Hepatocyte (in vitro differentiated cells): ENCODE measurements around the gene NFKBIZ. TPM values are rescaled to one million over a fixed set of nuclear protein-coding genes. Genes with fewer than 3 reads are reported as not detected.
A peak's percentile ranks its signal among the peaks of the same experiment; 100 is the strongest.

Source experiments
- DNase-seq: peaks from one replicate; pipeline ENCODE4 v3.0.0-alpha.2; 2016; ENCODE audit warnings: low spot score
- H2AFZ ChIP-seq: fragments of 200-600 bp; sonication (generic); 2 replicates; pipeline ENCODE4 v1.6.0; 2016; ENCODE audit warnings: antibody characterized with exemption, mild to moderate bottlenecking
- H3K27ac ChIP-seq: fragments of 200-600 bp; sonication (generic); 2 replicates; pipeline ENCODE4 v1.5.1; 2016; ENCODE audit warnings: mild to moderate bottlenecking
- H3K27me3 ChIP-seq: fragments of 200-600 bp; sonication (generic); 2 replicates; pipeline ENCODE4 v1.6.1; 2016
- H3K36me3 ChIP-seq: fragments of 200-600 bp; sonication (generic); replicated peaks from 2 replicates; pipeline ENCODE4 v1.5.1; 2016; ENCODE audit warnings: low read depth; ENCODE audit not compliant: insufficient read depth
- H3K4me1 ChIP-seq: fragments of 200-600 bp; sonication (generic); 2 replicates; pipeline ENCODE4 v1.5.1; 2016; ENCODE audit warnings: mild to moderate bottlenecking, moderate library complexity; ENCODE audit not compliant: insufficient read depth
- H3K4me2 ChIP-seq: fragments of 200-600 bp; sonication (generic); 2 replicates; pipeline ENCODE4 v1.6.0; 2016
- H3K4me3 ChIP-seq: fragments of 200-600 bp; sonication (generic); 2 replicates; pipeline ENCODE4 v1.5.1; 2016; ENCODE audit warnings: mild to moderate bottlenecking
- H3K79me2 ChIP-seq: fragments of 200-600 bp; sonication (generic); 2 replicates; pipeline ENCODE4 v1.6.0; 2017; ENCODE audit warnings: mild to moderate bottlenecking
- H3K9me2 ChIP-seq: fragments of 200-600 bp; sonication (generic); replicated peaks from 2 replicates; pipeline ENCODE4 v1.6.0; 2017; ENCODE audit warnings: mild to moderate bottlenecking; ENCODE audit not compliant: insufficient read depth
- H3K9me3 ChIP-seq: fragments of 200-600 bp; sonication (generic); 2 replicates; pipeline ENCODE4 v1.5.1; 2016; ENCODE audit warnings: low read depth, mild to moderate bottlenecking
- H4K20me1 ChIP-seq: fragments of 200-600 bp; sonication (generic); 2 replicates; pipeline ENCODE4 v1.6.0; 2016; ENCODE audit warnings: mild to moderate bottlenecking; ENCODE audit not compliant: insufficient read depth, poor library complexity, severe bottlenecking
- CTCF ChIP-seq: fragments of 200-600 bp; sonication (generic); IDR thresholded peaks from 2 replicates; pipeline ENCODE4 v1.5.1; 2016; ENCODE audit warnings: antibody characterized with exemption, mild to moderate bottlenecking; ENCODE audit not compliant: poor library complexity
- EZH2 ChIP-seq: fragments of 200-600 bp; sonication (generic); IDR thresholded peaks from 2 replicates; pipeline ENCODE4 v1.6.1; 2016; ENCODE audit warnings: antibody characterized with exemption, mild to moderate bottlenecking, borderline replicate concordance
- EZH2phosphoT487 ChIP-seq: fragments of 200-600 bp; sonication (generic); IDR thresholded peaks from one replicate; pipeline ENCODE4 v1.6.1; 2018; ENCODE audit warnings: antibody characterized with exemption, mild to moderate bottlenecking, low read depth, moderate library complexity; ENCODE audit not compliant: unreplicated experiment, severe bottlenecking
- WGBS: methylation state at CpG from one replicate; pipeline ENCODE4 v1.1.6; 2016; ENCODE audit warnings: low lambda C conversion rate; ENCODE audit errors: missing lambda C conversion rate; 5-methylcytosine and 5-hydroxymethylcytosine counted together
- polyA plus RNA-seq: library from polyadenylated mRNA; unstranded; fragments of >200 nt; fragmentation: Nextera tagmentation; extraction: Ambion mirVana; gene quantifications from 2 replicates; pipeline ENCODE4 v1.2.1, GENCODE V29; 2016
- total RNA-seq: library from RNA; depleted of rRNA; stranded (reverse); fragments of >200 nt; gene quantifications from 2 replicates; pipeline ENCODE4 v1.2.3, GENCODE V29; 2014

NFKBIZ gene
- total and polyA plus RNA-seq, 2 experiments from 2014 or later = 160 to 182 TPM

- WGBS = 70% methylated on average over 3 of the region's 3 CpGs
- no peak for TF ChIP-seq CTCF
- no peak for TF ChIP-seq EZH2
- TF ChIP-seq EZH2phosphoT487 = no peak
- H3K27ac ChIP-seq = no peak overlapping the region
- no peaks in the 10 kb centered on the region for H3K79me2 ChIP-seq
- no peak overlapping the region for H3K4me2 ChIP-seq
- no peak for DNase-seq
- H3K9me3 ChIP-seq = no peaks in the 10 kb centered on the region
- no peaks in the 10 kb centered on the region for H3K36me3 ChIP-seq
- H3K9me2 ChIP-seq = no peaks in the 10 kb centered on the region
- H3K27me3 ChIP-seq = no peaks in the 10 kb centered on the region
- no peak overlapping the region for H3K4me3 ChIP-seq
- H4K20me1 ChIP-seq = no peaks in the 10 kb centered on the region
- H2AFZ ChIP-seq = no peak overlapping the region
- no peaks in the 10 kb centered on the region for H3K4me1 ChIP-seq
These were observed 39.3 kb downstream of the NFKBIZ start for GRCh38 chr3:101888653-101889052.

GRCh38 chr3:101890716-101891115, 41.4 kb downstream of the NFKBIZ start:
- Histone ChIP-seq H3K4me3 (no peak overlapping the region), H2AFZ (no peak overlapping the region), H4K20me1 (no peaks in the 10 kb centered on the region), H3K79me2 (no peaks in the 10 kb centered on the region), H3K27ac (peak overlapping the region; percentile 9), H3K4me2 (no peak overlapping the region), H3K4me1 (no peaks in the 10 kb centered on the region), H3K9me3 (no peaks in the 10 kb centered on the region), H3K36me3 (no peaks in the 10 kb centered on the region), H3K9me2 (no peaks in the 10 kb centered on the region), H3K27me3 (no peaks in the 10 kb centered on the region)
- no peak for DNase-seq
- TF ChIP-seq CTCF (no peak), EZH2phosphoT487 (no peak), EZH2 (no peak)

GRCh38 chr3:101892648-101893047, 43.3 kb downstream of the NFKBIZ start:
- H3K4me3 ChIP-seq = no peak overlapping the region
- no peak overlapping the region for H3K27ac ChIP-seq
- H3K9me3 ChIP-seq = no peaks in the 10 kb centered on the region
- no peaks in the 10 kb centered on the region for H3K36me3 ChIP-seq
- H3K9me2 ChIP-seq = no peaks in the 10 kb centered on the region
- H3K27me3 ChIP-seq = no peaks in the 10 kb centered on the region
- DNase-seq = no peak
- H3K79me2 ChIP-seq = no peaks in the 10 kb centered on the region
- H3K4me2 ChIP-seq = no peak overlapping the region
- no peak overlapping the region for H2AFZ ChIP-seq
- no peaks in the 10 kb centered on the region for H3K4me1 ChIP-seq
- WGBS = 100% methylated on average over 1 of the region's 1 CpG
- TF ChIP-seq EZH2 (no peak), CTCF (no peak), EZH2phosphoT487 (no peak)
- no peaks in the 10 kb centered on the region for H4K20me1 ChIP-seq

- H3K4me3 ChIP-seq = no peak overlapping the region
These were observed 46.9 kb downstream of the NFKBIZ start for GRCh38 chr3:101896083-101896757.

More at GRCh38 chr3:101896083-101896757, 46.9 kb downstream of the NFKBIZ start:
- no peaks in the 10 kb centered on the region for H4K20me1 ChIP-seq
- no peaks in the 10 kb centered on the region for H3K79me2 ChIP-seq
- no peak overlapping the region for H3K27ac ChIP-seq
- no peak overlapping the region for H2AFZ ChIP-seq
- H3K4me2 ChIP-seq = no peak overlapping the region
- TF ChIP-seq EZH2 = no peak
- TF ChIP-seq EZH2phosphoT487 = no peak
- TF ChIP-seq CTCF = no peak
- H3K9me3 ChIP-seq = no peaks in the 10 kb centered on the region
- no peaks in the 10 kb centered on the region for H3K36me3 ChIP-seq
- DNase-seq = no peak
- no peaks in the 10 kb centered on the region for H3K4me1 ChIP-seq
- no peaks in the 10 kb centered on the region for H3K27me3 ChIP-seq
- WGBS = 92% methylated on average over 2 of the region's 2 CpGs
- H3K9me2 ChIP-seq = no peaks in the 10 kb centered on the region
